Erythroblast (primary cell): ENCODE results near the gene NCAM2.

Experiments
- DNase-seq, 2 experiments: peaks; one replicate each; lab custom pipeline; 2025; lab: John Stamatoyannopoulos, UW
- GATA1 ChIP-seq: IDR thresholded peaks from 2 replicates; pipeline ENCODE4 v1.6.1; 2011; ENCODE audit warnings: low read depth, mild to moderate bottlenecking, control low read depth, low read length, moderate library complexity
- POLR2A ChIP-seq: IDR thresholded peaks from 2 replicates; pipeline ENCODE4 v1.6.1; 2011; ENCODE audit warnings: mild to moderate bottlenecking, low read length

The NCAM2 gene

GRCh38 chr21:21001591-21002100 is 3.4 kb downstream of the NCAM2 start:
- no peak for DNase-seq
- TF ChIP-seq GATA1: no peak
- TF ChIP-seq POLR2A: no peak

- TF ChIP-seq POLR2A (no peak), GATA1 (no peak)
- no peak for DNase-seq
These were observed 3.9 kb downstream of the NCAM2 start for GRCh38 chr21:21002153-21002552.

GRCh38 chr21:21003701-21004100 is 5.5 kb downstream of the NCAM2 start:
- DNase-seq: peak; percentile 6 to 9
- no peak for TF ChIP-seq POLR2A
- no peak for TF ChIP-seq GATA1

DNA sequence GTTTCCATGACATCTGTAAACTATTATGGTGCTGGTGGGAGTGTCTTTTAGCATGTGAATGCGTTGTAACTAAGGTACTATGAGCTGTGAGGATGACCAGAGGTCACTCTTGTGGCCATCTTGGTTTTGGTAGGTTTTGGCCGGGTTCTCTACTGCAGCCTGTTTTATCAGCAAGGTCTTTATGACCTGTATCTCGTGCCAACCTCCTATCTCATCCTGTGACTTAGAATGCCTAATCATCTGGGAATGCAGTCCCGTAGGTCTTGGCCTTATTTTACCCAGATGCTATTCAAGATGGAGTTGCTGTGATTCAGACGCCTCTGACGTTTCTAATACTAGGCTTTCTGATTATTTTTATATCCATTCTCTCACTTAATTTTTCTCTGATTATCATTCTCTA is 9.4 kb downstream of the NCAM2 start:
- DNase-seq: no peak
- TF ChIP-seq POLR2A (no peak), GATA1 (no peak)

GRCh38 chr21:21010228-21010627 is 12.0 kb downstream of the NCAM2 start:
- DNase-seq: no peak
- no peak for TF ChIP-seq POLR2A
- no peak for TF ChIP-seq GATA1

DNA sequence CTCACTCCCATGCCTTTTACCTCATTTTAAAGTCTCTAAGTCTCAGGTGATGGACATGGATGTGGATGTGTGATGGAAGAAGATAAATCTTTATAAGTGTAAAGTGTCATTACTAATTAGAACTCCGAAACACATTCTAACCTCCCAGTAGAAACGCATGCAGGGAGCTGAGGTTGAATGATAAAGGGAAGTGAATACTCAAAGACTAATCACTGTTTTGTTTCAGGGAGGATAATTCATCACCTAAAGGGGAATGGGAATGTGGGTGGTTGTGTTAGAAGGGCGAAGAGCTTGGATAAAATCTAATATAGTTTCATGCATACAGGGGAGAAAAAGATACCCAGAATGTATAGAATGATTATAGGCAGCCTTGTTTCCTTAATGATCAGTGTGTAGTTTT is 12.5 kb downstream of the NCAM2 start:
- no peak for DNase-seq
- TF ChIP-seq POLR2A: no peak
- no peak for TF ChIP-seq GATA1

DNA sequence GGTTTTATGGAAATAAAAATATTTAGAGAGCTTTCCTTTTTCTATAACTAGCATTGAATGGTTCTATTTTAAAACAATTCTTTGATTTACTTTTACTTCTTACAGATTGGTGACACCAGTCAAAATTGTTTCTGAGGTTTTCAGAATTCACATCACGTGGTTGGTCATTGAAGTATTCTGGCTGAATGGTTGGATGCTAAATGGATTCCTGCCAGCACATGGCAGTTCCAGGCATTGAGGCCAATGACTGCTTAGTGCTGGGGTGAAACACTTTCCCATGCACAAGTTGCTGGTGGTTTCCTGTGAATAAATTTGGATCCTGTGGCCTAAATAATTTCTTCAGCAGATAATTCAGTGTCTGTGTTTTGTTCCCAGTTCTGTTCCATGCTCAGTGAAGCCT is 20.6 kb downstream of the NCAM2 start:
- no peak for DNase-seq
- TF ChIP-seq POLR2A: no peak
- no peak for TF ChIP-seq GATA1

DNA sequence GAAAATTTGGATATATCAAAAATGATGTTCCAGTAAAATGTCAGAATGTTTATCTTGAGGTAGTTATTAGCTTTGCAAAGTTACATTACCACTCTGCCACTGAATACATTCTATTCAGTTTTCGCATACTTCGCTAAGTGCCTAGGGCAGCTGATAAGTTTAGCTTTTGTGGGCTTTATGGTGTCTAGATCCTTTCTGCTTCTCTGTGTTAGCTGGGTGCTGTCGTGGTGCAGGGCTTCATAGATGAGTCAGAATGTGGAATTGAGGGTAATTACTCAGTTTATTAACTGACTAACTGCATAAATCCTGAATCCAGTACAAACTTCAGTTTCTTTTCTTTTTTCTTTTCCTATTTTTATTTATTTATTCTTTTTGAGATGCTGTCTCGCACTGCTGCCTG is 21.5 kb downstream of the NCAM2 start:
- DNase-seq: no peak
- TF ChIP-seq POLR2A: no peak
- no peak for TF ChIP-seq GATA1

DNA sequence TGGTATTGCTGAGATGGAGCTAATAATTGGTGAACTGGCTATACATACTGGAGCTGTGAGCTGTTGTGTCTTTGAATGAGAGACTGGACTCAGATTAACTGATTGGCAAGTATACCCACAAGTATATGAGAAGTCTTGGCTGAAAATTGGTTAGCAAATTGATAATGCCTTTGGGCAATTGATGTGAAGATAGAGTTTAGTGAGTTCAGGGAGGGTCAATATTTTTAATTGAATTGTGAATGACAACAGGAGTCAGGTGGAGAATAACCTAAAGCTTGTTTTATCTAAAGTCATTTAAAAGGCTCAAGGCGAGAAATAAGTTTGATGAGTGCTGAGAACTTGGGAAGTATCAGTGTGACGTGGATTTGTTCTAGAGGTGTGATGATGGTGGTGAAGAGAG is 27.5 kb downstream of the NCAM2 start:
- no peak for DNase-seq
- TF ChIP-seq GATA1: no peak
- no peak for TF ChIP-seq POLR2A

GRCh38 chr21:21028275-21028820 is 30.1 kb downstream of the NCAM2 start:
- no peak for DNase-seq
- TF ChIP-seq POLR2A (no peak), GATA1 (no peak)

- TF ChIP-seq GATA1: no peak
- TF ChIP-seq POLR2A: no peak
- DNase-seq: no peak
These were observed 31.0 kb downstream of the NCAM2 start for GRCh38 chr21:21029164-21029563.

- DNase-seq: no peak
- TF ChIP-seq POLR2A: no peak
- no peak for TF ChIP-seq GATA1
These were observed 32.1 kb downstream of the NCAM2 start for GRCh38 chr21:21030311-21030710.

GRCh38 chr21:21034036-21034435 is 35.8 kb downstream of the NCAM2 start:
- TF ChIP-seq POLR2A (no peak), GATA1 (no peak)
- DNase-seq: no peak

- TF ChIP-seq POLR2A (no peak), GATA1 (no peak)
- no peak for DNase-seq
These were observed 41.5 kb downstream of the NCAM2 start for GRCh38 chr21:21039624-21040170.

DNA sequence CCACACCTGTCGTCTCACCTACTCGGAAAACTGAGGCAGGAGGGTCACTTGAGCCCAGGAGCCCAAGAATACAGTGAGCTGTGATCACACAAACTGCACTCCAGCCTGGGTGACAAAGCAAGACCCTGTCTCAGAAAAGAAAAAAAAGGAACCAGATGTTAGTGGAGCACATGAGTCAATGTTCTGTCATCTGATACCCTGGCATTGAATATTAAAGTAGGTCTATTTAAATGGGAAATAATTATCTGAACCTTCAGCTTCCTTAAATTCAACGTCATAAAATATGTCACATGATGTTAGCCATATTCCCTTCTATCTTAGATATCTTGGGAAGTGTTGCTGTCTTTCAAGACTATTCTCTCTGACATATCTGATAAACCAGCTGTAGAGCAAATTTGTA is 47.3 kb downstream of the NCAM2 start:
- DNase-seq: no peak
- TF ChIP-seq POLR2A (no peak), GATA1 (no peak)
